ENCODE measurements around the gene TNS1. TPM values are rescaled to one million over a fixed set of nuclear protein-coding genes. Genes with fewer than 3 reads are reported as not detected.
"Not testable (repeated sequence)": the region's sequence is repeated elsewhere in the genome, so short reads cannot be mapped to it uniquely, and the experiment has no call there.

Gene TNS1
- total and polyA plus RNA-seq, 9 of the 15 experiments (the other 6 are each of a cell fraction or from before 2014, with no cell fraction given): 0.13 to 2.7 (median 0.77) TPM

- H3K4me3 ChIP-seq; in situ Hi-C loops (cut with MboI); H3K27ac ChIP-seq (ENCODE audit: extremely low read depth, low read depth, low read length); ATAC-seq; DNase-seq (ENCODE audit: extremely low read depth in 1 of 4, low spot score in 3 of 4); H3K9ac ChIP-seq (ENCODE audit: insufficient read depth in 1 of 2, low read depth in 2 of 2, low read length in 2 of 2); H3K36me3 ChIP-seq (ENCODE audit: control insufficient read depth, insufficient read depth, low read length); H3K79me2 ChIP-seq (ENCODE audit: control insufficient read depth, insufficient read depth, low read length); H3K9me3 ChIP-seq (replicated peaks; ENCODE audit: control insufficient read depth, insufficient read depth, low read depth, low read length); H3K4me1 ChIP-seq (replicated peaks in 1 of 2; ENCODE audit: control insufficient read depth in 2 of 2, insufficient read depth in 2 of 2, low read length in 2 of 2); H3K27me3 ChIP-seq (ENCODE audit: control insufficient read depth in 2 of 2, insufficient read depth in 2 of 2, low read length in 2 of 2); H4K20me1 ChIP-seq (replicated peaks; ENCODE audit: control insufficient read depth, insufficient read depth, low read length); H2AFZ ChIP-seq (ENCODE audit: low read depth, low read length); intact Hi-C loops (cut with micrococcal nuclease); H3K4me2 ChIP-seq (ENCODE audit: insufficient read depth, low read length); BruUV-seq (replicated peaks); FAIRE-seq; H3K9me1 ChIP-seq (ENCODE audit: control insufficient read depth, insufficient read depth, low read length); CTCF ChIA-PET (ENCODE audit: low intra/inter-chr PET ratio): not testable (repeated sequence)
- peak; percentile 31 for TF ChIP-seq ZNF146 (CRISPR knock-in tag; IDR thresholded peaks at IDR 0.05; ENCODE audit: unreplicated experiment)
- POLR2A ChIA-PET: interaction anchor here (0.6 kb wide), 1 partner anchor 219 kb away, joined by 3 read pairs; no protein-coding TSS in a partner anchor
- 0% methylated on average over 1 of the region's 1 CpG for WGBS (ENCODE audit: insufficient coverage, low coverage, missing lambda C conversion rate)
These were observed 41.8 kb upstream of the TNS1 start for GRCh38 chr2:218044599-218044998.

GRCh38 chr2:218043701-218044109, 40.9 kb upstream of the TNS1 start:
- no peak overlapping the region for H2AFZ ChIP-seq (ENCODE audit: low read depth, low read length)

More at GRCh38 chr2:218043701-218044109, 40.9 kb upstream of the TNS1 start:
- no peaks in the 10 kb centered on the region for H3K9me1 ChIP-seq (ENCODE audit: control insufficient read depth, insufficient read depth, low read length)
- no peak overlapping the region for H3K27ac ChIP-seq (ENCODE audit: extremely low read depth, low read depth, low read length)
- H3K4me2 ChIP-seq (ENCODE audit: insufficient read depth, low read length): no peak overlapping the region
- H3K4me3 ChIP-seq: no peak overlapping the region
- no peaks in the 10 kb centered on the region for H3K36me3 ChIP-seq (ENCODE audit: control insufficient read depth, insufficient read depth, low read length)
- DNase-seq (ENCODE audit: extremely low read depth in 1 of 4, low spot score in 3 of 4): no peak
- POLR2A ChIA-PET: no interaction called here
- no peaks in the 10 kb centered on the region for H3K9me3 ChIP-seq (replicated peaks; ENCODE audit: control insufficient read depth, insufficient read depth, low read depth, low read length)
- H3K27me3 ChIP-seq (ENCODE audit: control insufficient read depth in 2 of 2, insufficient read depth in 2 of 2, low read length in 2 of 2): peaks cover 0 to 2% of the 10 kb centered on the region in 2 experiments; a peak in 2 of 5 replicates
- no peaks in the 10 kb centered on the region for H4K20me1 ChIP-seq (replicated peaks; ENCODE audit: control insufficient read depth, insufficient read depth, low read length)
- intact Hi-C loops (cut with micrococcal nuclease) (no loop called here), in situ Hi-C loops (cut with MboI) (no loop called here)
- no TSS peak for BruUV-seq (replicated peaks)
- no peak for FAIRE-seq
- WGBS (ENCODE audit: insufficient coverage, low coverage, missing lambda C conversion rate): 0% methylated on average over 5 of the region's 5 CpGs
- CTCF ChIA-PET (ENCODE audit: low intra/inter-chr PET ratio): no interaction called here
- TF ChIP-seq RBM39 (optimal IDR thresholded peaks at IDR 0.05; ENCODE audit: low read depth, low read length) (no peak), GATA2 (CRISPR knock-in tag; IDR thresholded peaks at IDR 0.05) (no peak), RBBP5 (IDR thresholded peaks at IDR 0.05; ENCODE audit: borderline replicate concordance, insufficient read depth, low read length, poor library complexity, severe bottlenecking) (no peak), ZNF143 (CRISPR knock-in tag; IDR thresholded peaks at IDR 0.05) (no peak), BRD4 (IDR thresholded peaks at IDR 0.05) (no peak), ZNF639 (CRISPR knock-in tag; conservative IDR thresholded peaks at IDR 0.05 in 1 of 2, IDR thresholded peaks at IDR 0.05 in 1 of 2) (no peak), E2F4 (CRISPR knock-in tag; IDR thresholded peaks at IDR 0.05; ENCODE audit: low read depth) (no peak), MTA3 (IDR thresholded peaks at IDR 0.05; ENCODE audit: borderline replicate concordance) (no peak), DPF2 (IDR thresholded peaks at IDR 0.05) (no peak)
- no peaks in the 10 kb centered on the region for H3K79me2 ChIP-seq (ENCODE audit: control insufficient read depth, insufficient read depth, low read length)
- ATAC-seq: no peak
- no peaks in the 10 kb centered on the region for H3K4me1 ChIP-seq (replicated peaks in 1 of 2; ENCODE audit: control insufficient read depth in 2 of 2, insufficient read depth in 2 of 2, low read length in 2 of 2)
- H3K9ac ChIP-seq (ENCODE audit: insufficient read depth in 1 of 2, low read depth in 2 of 2, low read length in 2 of 2): no peak overlapping the region

Measured in K562 (cell line).